KOPT-K1 (cell line): ENCODE results near the gene USP47.

Experiments
- H3K27ac ChIP-seq: fragments of 200-600 bp; sonication (generic); 2 replicates; pipeline ENCODE4 v1.5.1; 2016; ENCODE audit warnings: antibody characterized with exemption, mild to moderate bottlenecking, low read depth, low read length; ENCODE audit not compliant: poor library complexity, severe bottlenecking
- H3K36me3 ChIP-seq: fragments of 200-600 bp; sonication (generic); 2 replicates; pipeline ENCODE4 v1.5.1; 2017; ENCODE audit warnings: antibody characterized with exemption, mild to moderate bottlenecking, low read length, moderate library complexity; ENCODE audit not compliant: insufficient read depth
- H3K9me3 ChIP-seq: fragments of 200-600 bp; sonication (generic); 2 replicates; pipeline ENCODE4 v1.5.1; 2017; ENCODE audit warnings: antibody characterized with exemption, low read length, mild to moderate bottlenecking; ENCODE audit not compliant: insufficient read depth, poor library complexity, severe bottlenecking

The USP47 gene

GRCh38 chr11:11915625-11916024 is 73.9 kb downstream of the USP47 start:
- Histone ChIP-seq H3K36me3 (peaks cover 41% of the 10 kb centered on the region), H3K27ac (no peak overlapping the region), H3K9me3 (no peaks in the 10 kb centered on the region)

GRCh38 chr11:11916981-11917399 is 75.2 kb downstream of the USP47 start:
- Histone ChIP-seq H3K9me3 (no peaks in the 10 kb centered on the region), H3K27ac (no peak overlapping the region), H3K36me3 (peaks cover 36% of the 10 kb centered on the region)

DNA sequence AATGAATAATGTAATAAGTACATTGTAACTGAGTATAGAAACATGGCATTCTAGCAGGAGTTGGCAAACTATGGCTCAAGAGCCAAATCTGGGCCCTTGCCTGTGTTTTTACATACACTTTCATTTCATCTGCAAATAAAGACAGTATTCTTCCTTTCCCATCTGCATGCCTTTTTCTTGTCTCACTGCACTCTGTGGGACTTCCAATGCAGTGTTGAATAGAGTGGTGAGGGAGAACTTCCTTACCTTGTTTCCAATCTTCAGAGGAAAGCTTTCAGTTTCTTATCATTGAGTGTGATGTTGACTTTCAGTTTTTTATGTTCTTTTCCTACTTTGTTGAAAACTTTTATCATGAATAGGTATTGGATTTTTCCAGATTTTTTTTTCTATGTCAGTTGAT is 82.1 kb downstream of the USP47 start:
- H3K9me3 ChIP-seq = no peaks in the 10 kb centered on the region
- no peak overlapping the region for H3K27ac ChIP-seq
- H3K36me3 ChIP-seq = peaks cover 56% of the 10 kb centered on the region

- Histone ChIP-seq H3K36me3 (peaks cover 76% of the 10 kb centered on the region), H3K9me3 (no peaks in the 10 kb centered on the region), H3K27ac (no peak overlapping the region)
Observed at GRCh38 chr11:11929920-11930319, 88.1 kb downstream of the USP47 start.

DNA sequence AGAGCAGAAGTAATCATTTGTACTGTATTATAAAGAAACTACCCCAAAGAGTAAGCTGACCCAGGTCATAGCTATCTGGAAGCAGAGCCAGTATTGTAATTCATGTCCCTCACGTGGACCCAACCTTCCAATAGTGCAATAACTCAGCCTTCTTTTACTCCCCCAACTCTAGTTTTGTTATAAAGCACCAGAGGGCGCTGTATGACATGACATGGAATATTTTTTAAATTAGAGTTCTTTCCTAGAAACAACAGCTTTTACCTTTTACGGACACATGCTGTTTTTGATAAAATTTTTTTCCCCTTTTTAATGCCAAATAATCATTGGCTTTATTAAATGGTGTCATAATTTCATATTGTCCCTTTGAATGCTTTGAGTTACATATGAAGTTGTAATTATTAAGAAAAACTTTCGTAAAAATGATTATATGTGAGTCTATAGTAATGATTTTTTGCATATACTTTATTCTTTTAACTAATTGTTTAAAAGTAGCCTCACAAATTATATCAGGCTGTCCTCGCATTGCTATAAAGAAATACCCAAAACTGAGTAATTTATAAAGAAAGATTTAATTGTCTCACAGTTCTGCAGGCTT is 89.8 kb downstream of the USP47 start:
- Histone ChIP-seq H3K36me3 (peaks cover 79% of the 10 kb centered on the region), H3K27ac (no peak overlapping the region), H3K9me3 (no peaks in the 10 kb centered on the region)

- H3K36me3 ChIP-seq = peaks cover 91% of the 10 kb centered on the region
- H3K9me3 ChIP-seq = no peaks in the 10 kb centered on the region
Observed at GRCh38 chr11:11935536-11935935, 93.8 kb downstream of the USP47 start.

GRCh38 chr11:11937433-11937832 is 95.7 kb downstream of the USP47 start:
- H3K9me3 ChIP-seq = no peaks in the 10 kb centered on the region
- no peak overlapping the region for H3K27ac ChIP-seq
- H3K36me3 ChIP-seq = peaks cover 95% of the 10 kb centered on the region

More at GRCh38 chr11:11935536-11935935, 93.8 kb downstream of the USP47 start:
- no peak overlapping the region for H3K27ac ChIP-seq

DNA sequence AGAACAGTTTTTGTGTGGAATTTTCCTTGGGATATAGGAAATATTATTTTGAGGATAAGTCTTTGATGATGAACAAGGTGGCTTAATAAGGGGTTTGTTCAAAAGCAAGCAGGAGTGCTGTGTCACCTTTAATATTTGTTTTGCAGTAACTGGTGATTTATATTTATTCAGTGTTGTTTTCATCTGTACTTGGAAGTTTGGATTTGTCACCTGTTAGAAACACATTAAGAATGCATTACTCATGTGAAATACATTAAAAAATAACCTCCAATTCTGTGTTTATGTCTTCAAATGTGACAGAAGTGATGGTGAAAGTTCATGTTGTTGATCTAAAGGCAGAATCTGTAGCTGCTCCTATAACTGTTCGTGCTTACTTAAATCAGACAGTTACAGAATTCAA is 96.2 kb downstream of the USP47 start:
- Histone ChIP-seq H3K9me3 (no peaks in the 10 kb centered on the region), H3K36me3 (peaks cover 95% of the 10 kb centered on the region)

GRCh38 chr11:11940551-11940950 is 98.8 kb downstream of the USP47 start:
- Histone ChIP-seq H3K27ac (no peak overlapping the region), H3K36me3 (peaks cover 93% of the 10 kb centered on the region), H3K9me3 (no peaks in the 10 kb centered on the region)

More for the DNA sequence above, 96.2 kb downstream of the USP47 start:
- no peak overlapping the region for H3K27ac ChIP-seq

DNA sequence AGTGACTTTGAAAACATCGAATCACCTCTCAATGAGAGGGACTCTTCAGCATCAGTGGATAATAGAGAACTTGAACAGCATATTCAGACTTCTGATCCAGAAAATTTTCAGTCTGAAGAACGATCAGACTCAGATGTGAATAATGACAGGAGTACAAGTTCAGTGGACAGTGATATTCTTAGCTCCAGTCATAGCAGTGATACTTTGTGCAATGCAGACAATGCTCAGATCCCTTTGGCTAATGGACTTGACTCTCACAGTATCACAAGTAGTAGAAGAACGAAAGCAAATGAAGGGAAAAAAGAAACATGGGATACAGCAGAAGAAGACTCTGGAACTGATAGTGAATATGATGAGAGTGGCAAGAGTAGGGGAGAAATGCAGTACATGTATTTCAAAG is 100.9 kb downstream of the USP47 start:
- H3K36me3 ChIP-seq = peaks cover 95% of the 10 kb centered on the region
- H3K9me3 ChIP-seq = no peaks in the 10 kb centered on the region
- H3K27ac ChIP-seq = no peak overlapping the region

DNA sequence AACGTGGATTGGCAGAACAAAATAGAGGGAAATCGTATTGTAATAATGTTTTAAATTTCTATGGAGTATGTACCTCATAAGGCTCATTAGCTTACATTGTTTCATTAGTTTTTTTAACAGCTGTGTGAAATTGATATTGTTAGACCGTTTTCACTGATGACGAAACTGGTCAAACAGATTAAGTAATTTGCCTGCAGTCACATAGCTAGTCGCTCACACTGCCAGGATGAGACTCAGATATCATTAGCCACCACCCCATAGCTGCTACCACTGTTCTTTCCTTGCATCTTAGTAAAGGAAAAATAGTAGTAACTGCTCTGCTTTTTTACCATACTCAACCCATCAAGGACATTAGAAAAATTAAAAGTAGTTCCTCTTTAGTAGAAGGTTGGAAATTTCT is 102.7 kb downstream of the USP47 start:
- Histone ChIP-seq H3K9me3 (no peaks in the 10 kb centered on the region), H3K36me3 (peaks cover 96% of the 10 kb centered on the region), H3K27ac (no peak overlapping the region)

DNA sequence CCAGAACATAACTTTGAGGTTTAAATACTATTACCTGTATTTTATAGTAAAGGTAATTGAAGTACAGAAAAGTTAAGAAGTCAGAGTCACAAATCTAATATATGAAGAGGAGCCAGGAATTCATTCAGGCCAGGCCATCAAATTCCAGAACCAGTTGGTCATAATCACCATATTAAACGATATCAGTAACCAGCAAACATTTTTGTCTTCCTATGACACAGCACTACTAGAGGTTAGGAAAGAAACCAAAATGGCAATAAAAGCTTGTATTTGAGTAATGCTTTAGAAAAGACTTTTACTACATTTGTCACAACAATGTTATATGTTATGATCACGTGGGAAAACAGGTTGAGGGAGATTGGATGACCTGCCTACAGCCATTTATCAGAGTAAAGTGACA is 104.4 kb downstream of the USP47 start:
- Histone ChIP-seq H3K27ac (no peak overlapping the region), H3K36me3 (peaks cover 97% of the 10 kb centered on the region), H3K9me3 (no peaks in the 10 kb centered on the region)

GRCh38 chr11:11946878-11947277 is 105.1 kb downstream of the USP47 start:
- H3K36me3 ChIP-seq = peaks cover 97% of the 10 kb centered on the region
- H3K9me3 ChIP-seq = no peaks in the 10 kb centered on the region
- no peak overlapping the region for H3K27ac ChIP-seq

DNA sequence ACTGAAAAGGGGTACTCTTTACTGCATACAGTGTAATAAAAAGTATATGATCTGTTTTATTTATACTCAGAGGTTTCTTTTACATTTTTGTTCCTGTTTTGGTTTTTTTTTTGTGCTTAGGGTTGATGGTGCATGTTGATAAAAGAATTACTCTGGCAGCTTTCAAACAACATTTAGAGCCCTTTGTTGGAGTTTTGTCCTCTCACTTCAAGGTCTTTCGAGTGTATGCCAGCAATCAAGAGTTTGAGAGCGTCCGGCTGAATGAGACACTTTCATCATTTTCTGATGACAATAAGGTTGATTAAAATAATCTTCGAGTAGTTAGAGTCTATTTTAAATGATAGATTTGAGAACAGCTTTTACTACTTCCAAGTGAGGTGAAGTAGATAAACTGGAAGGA is 106.1 kb downstream of the USP47 start:
- Histone ChIP-seq H3K27ac (no peak overlapping the region), H3K9me3 (no peaks in the 10 kb centered on the region), H3K36me3 (peaks cover 97% of the 10 kb centered on the region)

GRCh38 chr11:11948242-11948947 is 106.6 kb downstream of the USP47 start:
- H3K36me3 ChIP-seq = peaks cover 98% of the 10 kb centered on the region

GRCh38 chr11:11949482-11949881 is 107.7 kb downstream of the USP47 start:
- H3K36me3 ChIP-seq = peaks cover 99% of the 10 kb centered on the region
- no peak overlapping the region for H3K27ac ChIP-seq
- H3K9me3 ChIP-seq = no peaks in the 10 kb centered on the region

More at GRCh38 chr11:11948242-11948947, 106.6 kb downstream of the USP47 start:
- Histone ChIP-seq H3K9me3 (no peaks in the 10 kb centered on the region), H3K27ac (no peak overlapping the region)
